Coronary artery (tissue), 2 donors: ENCODE measurements around the gene ZDHHC16.
"Not testable (repeated sequence)": the region's sequence is repeated elsewhere in the genome, so short reads cannot be mapped to it uniquely, and the experiment has no call there.

ENCODE experiments used
- DNase-seq: peaks from one replicate; pipeline ENCODE4 v3.0.0-alpha.2; 2017; ENCODE audit warnings: low spot score
- H3K27ac ChIP-seq, 2 donors: fragments of 200-600 bp; sonication (generic); one replicate each; pipeline ENCODE4 v1.5.1; 2016 to 2019
- H3K4me3 ChIP-seq: fragments of 200-600 bp; sonication (generic); 2 replicates; pipeline ENCODE4 v1.5.1; 2016; ENCODE audit warnings: mild to moderate bottlenecking, moderate library complexity
- CTCF ChIP-seq: fragments of 200-600 bp; sonication (generic); IDR thresholded peaks from one replicate; pipeline ENCODE4 v1.5.1; 2019; ENCODE audit warnings: antibody characterized with exemption

The ZDHHC16 gene

GRCh38 chr10:97463363-97464132 lies 17.6 kb downstream of the ZDHHC16 start:
- peak overlapping the region in 1 of 2 donors; percentile 72 for H3K27ac ChIP-seq
- H3K4me3 ChIP-seq = no peak overlapping the region
- TF ChIP-seq CTCF = peak; percentile 78
- no peak for DNase-seq

GRCh38 chr10:97464226-97464625 lies 18.3 kb downstream of the ZDHHC16 start:
- Histone ChIP-seq H3K27ac (peak overlapping the region in 1 of 2 donors; percentile 72), H3K4me3 (no peak overlapping the region)
- TF ChIP-seq CTCF = no peak
- no peak for DNase-seq

GRCh38 chr10:97465982-97466381 lies 20.0 kb downstream of the ZDHHC16 start:
- no peak for TF ChIP-seq CTCF
- DNase-seq = no peak
- Histone ChIP-seq H3K27ac (no peak overlapping the region), H3K4me3 (no peak overlapping the region)

- H3K27ac ChIP-seq = no peak overlapping the region
- TF ChIP-seq CTCF = no peak
- DNase-seq = no peak
- H3K4me3 ChIP-seq = no peak overlapping the region
These were observed 20.8 kb downstream of the ZDHHC16 start for GRCh38 chr10:97466755-97467154.

GRCh38 chr10:97468162-97468561 lies 22.2 kb downstream of the ZDHHC16 start:
- no peak for DNase-seq
- no peak overlapping the region for H3K4me3 ChIP-seq
- H3K27ac ChIP-seq = no peak overlapping the region
- TF ChIP-seq CTCF = no peak

- not testable (repeated sequence) for H3K27ac ChIP-seq, H3K4me3 ChIP-seq, DNase-seq
These were observed 22.8 kb downstream of the ZDHHC16 start for GRCh38 chr10:97468781-97469180.

- DNase-seq = no peak
- no peak for TF ChIP-seq CTCF
- Histone ChIP-seq H3K4me3 (no peak overlapping the region), H3K27ac (no peak overlapping the region)
These were observed 28.9 kb downstream of the ZDHHC16 start for GRCh38 chr10:97474918-97475317.
